Astrocyte (in vitro differentiated cells and primary cell): ENCODE data around the gene DPM3. TPM values are rescaled to one million over a fixed set of nuclear protein-coding genes. Genes with fewer than 3 reads are reported as not detected.

Experiments used
- DNase-seq: peaks from one replicate; pipeline ENCODE4 v3.0.0-alpha.2; 2010; ENCODE audit warnings: low read depth
- FAIRE-seq: peaks from 2 replicates; lab custom pipeline; 2011; peaks lifted over from hg19 to GRCh38; lab: Jason Lieb, UNC
- H2AFZ ChIP-seq: 2 replicates; pipeline ENCODE4 v1.6.0; 2012; ENCODE audit warnings: low read depth, low read length, inconsistent platforms
- H3K27ac ChIP-seq: 2 replicates; pipeline ENCODE4 v1.5.1; 2011; ENCODE audit warnings: low read depth, low read length, inconsistent platforms
- H3K27me3 ChIP-seq: 2 replicates; pipeline ENCODE4 v1.6.0; 2011; ENCODE audit warnings: low read length, inconsistent platforms; ENCODE audit not compliant: insufficient read depth
- H3K36me3 ChIP-seq: 2 replicates; pipeline ENCODE4 v1.5.1; 2011; ENCODE audit warnings: low read length, inconsistent platforms; ENCODE audit not compliant: insufficient read depth
- H3K4me1 ChIP-seq: 2 replicates; pipeline ENCODE4 v1.5.1; 2011; ENCODE audit warnings: low read length, inconsistent platforms; ENCODE audit not compliant: insufficient read depth
- H3K4me2 ChIP-seq: 2 replicates; pipeline ENCODE4 v1.6.0; 2012; ENCODE audit warnings: low read length, inconsistent platforms
- H3K4me3 ChIP-seq: 2 replicates; pipeline ENCODE4 v1.5.1; 2011; ENCODE audit warnings: low read depth, mild to moderate bottlenecking, low read length, inconsistent platforms; ENCODE audit not compliant: insufficient read depth
- H3K79me2 ChIP-seq: 2 replicates; pipeline ENCODE4 v1.6.0; 2012; ENCODE audit warnings: mild to moderate bottlenecking, low read length, inconsistent platforms; ENCODE audit not compliant: insufficient read depth
- H3K9ac ChIP-seq: 2 replicates; pipeline ENCODE4 v1.6.0; 2012; ENCODE audit warnings: mild to moderate bottlenecking, low read length, inconsistent platforms
- H3K9me3 ChIP-seq: 2 replicates; pipeline ENCODE4 v1.5.1; 2012; ENCODE audit warnings: low read depth, mild to moderate bottlenecking, low read length, inconsistent platforms; ENCODE audit not compliant: insufficient read depth
- H4K20me1 ChIP-seq: 2 replicates; pipeline ENCODE4 v1.6.0; 2012; ENCODE audit warnings: low read length, inconsistent platforms; ENCODE audit not compliant: insufficient read depth
- H3K27ac Mint-ChIP-seq: one replicate; pipeline ENCODE4 v1.8.0; 2021; ENCODE audit warnings: mild to moderate bottlenecking, mixed read lengths; ENCODE audit not compliant: unreplicated experiment
- H3K27me3 Mint-ChIP-seq: one replicate; pipeline ENCODE4 v1.8.0; 2021; ENCODE audit warnings: low read depth, mixed read lengths; ENCODE audit not compliant: unreplicated experiment
- H3K36me3 Mint-ChIP-seq: one replicate; pipeline ENCODE4 v1.8.0; 2021; ENCODE audit warnings: low read depth, mixed read lengths; ENCODE audit not compliant: unreplicated experiment
- H3K4me1 Mint-ChIP-seq: one replicate; pipeline ENCODE4 v1.8.0; 2021; ENCODE audit warnings: low read depth, mixed read lengths; ENCODE audit not compliant: unreplicated experiment
- H3K4me3 Mint-ChIP-seq: one replicate; pipeline ENCODE4 v1.8.0; 2021; ENCODE audit warnings: mild to moderate bottlenecking, moderate library complexity, mixed read lengths; ENCODE audit not compliant: unreplicated experiment
- H3K9me3 Mint-ChIP-seq: one replicate; pipeline ENCODE4 v1.8.0; 2021; ENCODE audit warnings: mild to moderate bottlenecking, mixed read lengths; ENCODE audit not compliant: unreplicated experiment
- CTCF ChIP-seq: IDR thresholded peaks from 2 replicates; pipeline ENCODE4 v1.5.1; 2011; ENCODE audit warnings: low read depth, mild to moderate bottlenecking, inconsistent platforms, low read length, moderate library complexity; ENCODE audit not compliant: insufficient read depth
- EZH2 ChIP-seq: IDR thresholded peaks from 2 replicates; pipeline ENCODE4 v1.6.1; 2012; ENCODE audit warnings: mild to moderate bottlenecking, low read length, inconsistent platforms; ENCODE audit not compliant: insufficient read depth
- total RNA-seq: library from RNA; stranded (reverse); gene quantifications from 2 replicates; pipeline ENCODE4 v1.2.1, GENCODE V29; 2021

DPM3 gene
- total RNA-seq, 1 donor from 2014 or later = 31.0 TPM

GRCh38 chr1:155186067-155186793 lies 45.9 kb upstream of the DPM3 start:
- Histone ChIP-seq H3K4me3 (no peak overlapping the region), H2AFZ (no peak overlapping the region), H3K4me2 (no peak overlapping the region), H3K36me3 (peaks cover 6% of the 10 kb centered on the region), H3K27me3 (no peaks in the 10 kb centered on the region), H3K4me1 (no peaks in the 10 kb centered on the region), H4K20me1 (no peaks in the 10 kb centered on the region), H3K27ac (no peak overlapping the region), H3K9ac (no peak overlapping the region), H3K79me2 (no peaks in the 10 kb centered on the region), H3K9me3 (no peaks in the 10 kb centered on the region)
- Mint-ChIP-seq H3K27ac (no peak overlapping the region), H3K4me3 (no peak overlapping the region), H3K9me3 (peaks cover 3% of the 10 kb centered on the region), H3K36me3 (peaks cover 14% of the 10 kb centered on the region), H3K4me1 (peaks cover 2% of the 10 kb centered on the region), H3K27me3 (peaks cover 1% of the 10 kb centered on the region)
- TF ChIP-seq CTCF (no peak), EZH2 (no peak)
- FAIRE-seq (no peak), DNase-seq (no peak)

GRCh38 chr1:155185783-155186066 lies 45.4 kb upstream of the DPM3 start:
- Histone ChIP-seq H3K27ac (no peak overlapping the region), H3K4me2 (no peak overlapping the region), H3K4me1 (no peaks in the 10 kb centered on the region), H3K36me3 (peaks cover 6% of the 10 kb centered on the region), H3K79me2 (no peaks in the 10 kb centered on the region), H3K4me3 (no peak overlapping the region), H4K20me1 (no peaks in the 10 kb centered on the region), H2AFZ (no peak overlapping the region), H3K27me3 (no peaks in the 10 kb centered on the region), H3K9ac (no peak overlapping the region), H3K9me3 (no peaks in the 10 kb centered on the region)
- Mint-ChIP-seq H3K4me1 (peaks cover 2% of the 10 kb centered on the region), H3K9me3 (peaks cover 3% of the 10 kb centered on the region), H3K27me3 (peaks cover 1% of the 10 kb centered on the region), H3K4me3 (no peak overlapping the region), H3K36me3 (peaks cover 14% of the 10 kb centered on the region), H3K27ac (no peak overlapping the region)
- no peak for DNase-seq
- FAIRE-seq = no peak
- TF ChIP-seq EZH2 = no peak
- no peak for TF ChIP-seq CTCF
